Thyroid gland (tissue), 4 donors: ENCODE results near the gene CHST8.

ENCODE experiments used
- POLR2A ChIP-seq, 2 donors: fragments of 450-650 bp; IDR thresholded peaks; one replicate each; pipeline ENCODE4 v1.6.1; 2017; ENCODE audit warnings: antibody characterized with exemption in 2 of 2, mild to moderate bottlenecking in 2 of 2, moderate library complexity in 1 of 2
- TF ChIP-seq, protein P1 (sequence below), 6 experiments: fragments of 200-600 bp in 3 of 6; fragments of 450-650 bp in 3 of 6; sonication (generic) in 3 of 6; IDR thresholded peaks; one replicate each; pipeline ENCODE4 v1.5.1; 2016 to 2019; ENCODE audit warnings: antibody characterized with exemption in 6 of 6, mild to moderate bottlenecking in 2 of 6, inconsistent platforms in 1 of 6, moderate library complexity in 1 of 6

DNA sequence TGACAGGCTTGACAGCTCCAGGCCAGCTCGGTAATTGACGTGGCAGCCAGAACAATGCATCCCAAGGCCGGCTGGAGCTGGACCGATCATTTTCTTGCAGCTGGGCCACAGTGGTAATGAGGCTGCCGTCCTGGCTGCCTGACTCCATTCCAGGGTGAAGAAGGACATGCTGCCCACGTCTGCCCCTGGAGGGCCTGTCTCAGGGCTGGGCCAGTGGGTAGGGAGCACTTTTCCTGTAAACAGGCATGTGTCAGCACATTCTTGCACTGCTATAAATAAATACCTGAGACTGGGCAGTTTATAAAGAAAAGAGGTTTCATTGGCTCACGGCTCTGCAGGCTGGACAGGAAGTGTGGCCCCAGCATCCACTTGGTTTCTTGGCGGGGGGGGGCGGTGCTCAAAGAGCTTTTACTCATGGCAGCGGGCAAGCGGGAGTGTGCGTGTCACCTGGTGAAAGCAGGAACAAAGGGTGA lies 136.8 kb downstream of the CHST8 start:
- TF ChIP-seq, protein P1, sequence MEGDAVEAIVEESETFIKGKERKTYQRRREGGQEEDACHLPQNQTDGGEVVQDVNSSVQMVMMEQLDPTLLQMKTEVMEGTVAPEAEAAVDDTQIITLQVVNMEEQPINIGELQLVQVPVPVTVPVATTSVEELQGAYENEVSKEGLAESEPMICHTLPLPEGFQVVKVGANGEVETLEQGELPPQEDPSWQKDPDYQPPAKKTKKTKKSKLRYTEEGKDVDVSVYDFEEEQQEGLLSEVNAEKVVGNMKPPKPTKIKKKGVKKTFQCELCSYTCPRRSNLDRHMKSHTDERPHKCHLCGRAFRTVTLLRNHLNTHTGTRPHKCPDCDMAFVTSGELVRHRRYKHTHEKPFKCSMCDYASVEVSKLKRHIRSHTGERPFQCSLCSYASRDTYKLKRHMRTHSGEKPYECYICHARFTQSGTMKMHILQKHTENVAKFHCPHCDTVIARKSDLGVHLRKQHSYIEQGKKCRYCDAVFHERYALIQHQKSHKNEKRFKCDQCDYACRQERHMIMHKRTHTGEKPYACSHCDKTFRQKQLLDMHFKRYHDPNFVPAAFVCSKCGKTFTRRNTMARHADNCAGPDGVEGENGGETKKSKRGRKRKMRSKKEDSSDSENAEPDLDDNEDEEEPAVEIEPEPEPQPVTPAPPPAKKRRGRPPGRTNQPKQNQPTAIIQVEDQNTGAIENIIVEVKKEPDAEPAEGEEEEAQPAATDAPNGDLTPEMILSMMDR (IDR thresholded peaks at IDR 0.05), result no peak
- TF ChIP-seq POLR2A (IDR thresholded peaks at IDR 0.05), result peak in 1 of 2 donors; percentile 46
